HG03432 (cell line): ENCODE data around the gene PRKCZ.
A peak's percentile ranks its signal among the peaks of the same experiment; 100 is the strongest.
"Not testable (repeated sequence)": the region's sequence is repeated elsewhere in the genome, so short reads cannot be mapped to it uniquely, and the experiment has no call there.

Experiments
- ATAC-seq: cut with Tn5 transposase; IDR thresholded peaks from one replicate; pipeline ENCODE4 v1.9.1; 2021; ENCODE audit warnings: mild to moderate bottlenecking, moderate library complexity; ENCODE audit not compliant: unreplicated experiment

Gene PRKCZ

GRCh38 chr1:2130156-2130555 lies 79.9 kb downstream of the PRKCZ start:
- no peak for ATAC-seq

- ATAC-seq: no peak
Measured at GRCh38 chr1:2130871-2131289, 80.7 kb downstream of the PRKCZ start.

- ATAC-seq: no peak
Measured at GRCh38 chr1:2132222-2133038, 82.2 kb downstream of the PRKCZ start.

GRCh38 chr1:2133039-2133878 lies 83.0 kb downstream of the PRKCZ start:
- ATAC-seq: peak; percentile 85

- ATAC-seq: no peak
Measured at GRCh38 chr1:2133879-2134215, 83.6 kb downstream of the PRKCZ start.

- no peak for ATAC-seq
Measured at GRCh38 chr1:2134266-2134620, 84.0 kb downstream of the PRKCZ start.

GRCh38 chr1:2134621-2135307 lies 84.6 kb downstream of the PRKCZ start:
- no peak for ATAC-seq

- ATAC-seq: no peak
Measured at GRCh38 chr1:2135441-2135841, 85.2 kb downstream of the PRKCZ start.

GRCh38 chr1:2135941-2136340 lies 85.7 kb downstream of the PRKCZ start:
- ATAC-seq: no peak

- no peak for ATAC-seq
Measured at GRCh38 chr1:2136386-2137235, 86.4 kb downstream of the PRKCZ start.

- no peak for ATAC-seq
Measured at GRCh38 chr1:2137257-2138121, 87.3 kb downstream of the PRKCZ start.

GRCh38 chr1:2139156-2139555 lies 88.9 kb downstream of the PRKCZ start:
- not testable (repeated sequence) for ATAC-seq

- ATAC-seq: no peak
Measured at GRCh38 chr1:2141025-2141424, 90.8 kb downstream of the PRKCZ start.

GRCh38 chr1:2143814-2144500 lies 93.7 kb downstream of the PRKCZ start:
- ATAC-seq: no peak

GRCh38 chr1:2144501-2145090 lies 94.4 kb downstream of the PRKCZ start:
- ATAC-seq: no peak

- no peak for ATAC-seq
Measured at GRCh38 chr1:2145946-2146835, 96.0 kb downstream of the PRKCZ start.

GRCh38 chr1:2146836-2147517 lies 96.8 kb downstream of the PRKCZ start:
- ATAC-seq: no peak
